LNCAP (cell line): ENCODE measurements around the gene AMOTL1.

Source experiments
- CTCF ChIP-seq: fragments of 450-650 bp; IDR thresholded peaks from 2 replicates; pipeline ENCODE4 v1.5.1; 2017; ENCODE audit warnings: mild to moderate bottlenecking

Gene AMOTL1, protein sequence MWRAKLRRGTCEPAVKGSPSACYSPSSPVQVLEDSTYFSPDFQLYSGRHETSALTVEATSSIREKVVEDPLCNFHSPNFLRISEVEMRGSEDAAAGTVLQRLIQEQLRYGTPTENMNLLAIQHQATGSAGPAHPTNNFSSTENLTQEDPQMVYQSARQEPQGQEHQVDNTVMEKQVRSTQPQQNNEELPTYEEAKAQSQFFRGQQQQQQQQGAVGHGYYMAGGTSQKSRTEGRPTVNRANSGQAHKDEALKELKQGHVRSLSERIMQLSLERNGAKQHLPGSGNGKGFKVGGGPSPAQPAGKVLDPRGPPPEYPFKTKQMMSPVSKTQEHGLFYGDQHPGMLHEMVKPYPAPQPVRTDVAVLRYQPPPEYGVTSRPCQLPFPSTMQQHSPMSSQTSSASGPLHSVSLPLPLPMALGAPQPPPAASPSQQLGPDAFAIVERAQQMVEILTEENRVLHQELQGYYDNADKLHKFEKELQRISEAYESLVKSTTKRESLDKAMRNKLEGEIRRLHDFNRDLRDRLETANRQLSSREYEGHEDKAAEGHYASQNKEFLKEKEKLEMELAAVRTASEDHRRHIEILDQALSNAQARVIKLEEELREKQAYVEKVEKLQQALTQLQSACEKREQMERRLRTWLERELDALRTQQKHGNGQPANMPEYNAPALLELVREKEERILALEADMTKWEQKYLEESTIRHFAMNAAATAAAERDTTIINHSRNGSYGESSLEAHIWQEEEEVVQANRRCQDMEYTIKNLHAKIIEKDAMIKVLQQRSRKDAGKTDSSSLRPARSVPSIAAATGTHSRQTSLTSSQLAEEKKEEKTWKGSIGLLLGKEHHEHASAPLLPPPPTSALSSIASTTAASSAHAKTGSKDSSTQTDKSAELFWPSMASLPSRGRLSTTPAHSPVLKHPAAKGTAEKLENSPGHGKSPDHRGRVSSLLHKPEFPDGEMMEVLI

DNA sequence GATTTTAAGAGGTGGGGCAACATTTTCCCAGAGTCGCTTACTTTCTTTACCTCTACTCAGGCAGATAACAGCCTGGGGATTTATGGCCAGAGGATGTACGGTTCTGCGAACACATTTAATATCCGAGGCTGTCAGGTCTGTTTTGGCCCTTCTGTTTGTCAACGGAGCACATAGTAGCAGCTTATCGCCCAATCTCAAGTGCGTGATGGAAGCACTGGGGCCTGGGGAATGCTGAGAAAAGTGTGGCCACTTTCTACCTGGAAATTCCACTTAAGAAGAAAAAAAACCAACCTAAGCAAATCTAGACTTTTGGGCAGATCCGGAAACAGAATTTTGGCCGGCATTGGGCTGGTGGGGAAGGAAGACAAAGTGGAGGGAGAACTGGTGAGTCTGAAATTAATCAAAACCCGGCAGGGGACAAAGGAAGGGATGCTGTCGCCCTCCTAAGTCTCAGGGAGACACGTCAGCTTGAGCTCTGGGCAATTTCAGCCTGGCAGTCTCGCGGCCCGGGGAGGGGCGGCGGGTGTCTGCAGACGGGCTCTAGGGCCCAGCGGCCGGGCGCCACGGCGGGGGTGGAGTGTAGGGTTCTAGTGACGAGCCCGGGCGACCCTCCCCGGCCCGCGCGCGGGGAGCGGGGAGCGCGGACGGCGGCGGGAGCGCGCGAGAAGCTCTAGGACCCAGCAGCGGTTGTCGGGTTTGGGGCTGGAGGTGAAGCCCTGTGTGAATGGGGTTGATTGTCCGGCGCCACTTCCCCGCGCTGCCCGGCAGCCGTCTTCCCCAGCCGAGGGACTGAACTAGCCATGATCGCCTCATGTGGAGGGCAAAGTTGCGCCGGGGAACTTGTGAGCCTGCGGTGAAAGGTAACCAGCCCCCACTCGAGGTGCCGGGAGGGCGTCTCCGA is at the start of gene AMOTL1:
AMOTL1 (plus strand) TSS at position 656 of the 901 bp plus-strand sequence; CDS start at position 812, 156 bp downstream.
- TF ChIP-seq CTCF: no peak

DNA sequence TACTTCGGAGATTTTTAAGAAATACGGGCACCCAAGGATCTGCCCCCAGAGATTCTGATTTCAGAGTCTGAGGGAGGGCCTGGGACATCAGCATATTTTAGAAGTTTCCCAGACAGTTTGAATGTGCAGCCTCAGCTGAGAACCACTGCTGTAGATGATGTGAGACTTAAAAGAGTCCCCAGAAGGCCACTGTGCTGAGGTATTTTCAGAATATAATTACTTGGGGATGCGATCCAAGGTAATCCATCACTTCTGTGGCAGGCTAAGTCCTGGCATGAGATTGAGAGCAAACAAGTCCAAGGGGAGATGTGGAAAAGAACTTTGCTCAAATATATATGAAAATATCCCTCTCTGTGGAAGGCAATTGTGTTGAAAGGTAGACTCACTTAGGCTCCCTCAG is 48.3 kb upstream of the AMOTL1 start:
- no peak for TF ChIP-seq CTCF

DNA sequence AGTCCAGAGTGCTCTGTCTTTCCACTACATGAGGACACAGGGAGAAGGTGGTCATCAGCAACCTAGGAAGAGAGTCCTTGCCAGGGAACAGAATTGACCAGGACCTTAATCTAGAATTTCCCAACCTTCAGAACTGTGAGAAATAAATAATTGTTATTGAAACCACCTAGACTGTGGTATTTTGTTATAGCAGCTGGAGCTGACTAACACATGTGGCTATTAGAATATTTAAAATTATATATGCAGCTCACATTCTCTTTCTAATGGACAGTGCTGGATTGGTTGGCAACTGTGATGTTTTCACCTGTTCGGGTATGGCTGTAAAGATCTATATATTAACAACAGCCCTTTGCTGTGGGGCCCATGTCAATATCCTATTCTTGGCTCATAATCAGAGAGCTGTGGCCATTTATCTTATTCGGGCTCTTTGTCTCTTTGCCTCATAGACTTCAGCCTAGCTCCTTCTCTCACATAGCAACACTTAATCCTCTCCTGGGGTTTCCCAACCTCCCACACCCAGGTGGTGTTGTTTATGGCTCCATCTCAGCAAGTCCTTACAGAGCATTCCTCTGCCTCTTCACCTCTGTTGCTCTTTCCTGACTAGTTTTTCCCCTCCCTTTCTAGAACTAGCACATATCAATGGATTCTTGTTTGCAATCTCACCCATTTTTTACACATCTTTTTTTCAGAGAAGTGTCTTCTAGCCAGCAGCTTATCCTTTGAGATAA is 46.4 kb upstream of the AMOTL1 start:
- TF ChIP-seq CTCF: no peak

GRCh38 chr11:94722735-94723134 is 45.4 kb upstream of the AMOTL1 start:
- no peak for TF ChIP-seq CTCF

DNA sequence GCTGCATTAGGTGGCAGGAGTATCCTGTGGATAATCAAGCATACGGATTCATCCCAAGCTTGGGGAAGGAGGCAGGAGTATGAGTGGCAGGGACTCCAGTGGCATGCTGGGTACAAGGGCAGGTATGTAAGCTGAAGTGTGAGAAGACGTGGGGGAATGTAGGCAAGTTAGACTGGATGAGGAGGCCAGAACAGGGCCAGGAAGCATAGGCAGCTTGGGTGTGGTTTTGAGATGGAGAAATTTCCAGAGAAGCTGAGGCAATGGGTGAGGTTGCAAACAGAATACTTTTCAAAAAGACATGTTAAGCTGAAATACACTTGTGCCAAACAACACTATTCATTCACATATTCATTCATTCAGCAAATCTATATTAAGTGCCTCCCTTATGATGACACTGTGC is 43.1 kb upstream of the AMOTL1 start:
- no peak for TF ChIP-seq CTCF

GRCh38 chr11:94727819-94728218 is 40.3 kb upstream of the AMOTL1 start:
- TF ChIP-seq CTCF: no peak
